Vagina (tissue), 2 donors: ENCODE data around the gene FUS. TPM values are rescaled to one million over a fixed set of nuclear protein-coding genes. Genes with fewer than 3 reads are reported as not detected.

Source experiments
- DNase-seq, 2 donors: peaks; one replicate each; pipeline ENCODE4 v3.0.0-alpha.2; 2017; ENCODE audit errors: extremely low spot score in 2 of 2
- H3K27ac ChIP-seq: fragments of 200-600 bp; sonication (generic); one replicate; pipeline ENCODE4 v1.5.1; 2019
- H3K27me3 ChIP-seq: fragments of 200-600 bp; sonication (generic); one replicate; pipeline ENCODE4 v1.5.1; 2019
- H3K36me3 ChIP-seq, 2 donors: fragments of 200-600 bp; sonication (generic); one replicate each; pipeline ENCODE4 v1.5.1; 2017 to 2019
- H3K4me1 ChIP-seq: fragments of 200-600 bp; sonication (generic); one replicate; pipeline ENCODE4 v1.5.1; 2019
- H3K4me3 ChIP-seq, 2 donors: fragments of 200-600 bp; sonication (generic); 1 replicate in 1 of 2; 2 replicates in 1 of 2; pipeline ENCODE4 v1.5.1; 2016 to 2019
- H3K9me3 ChIP-seq: fragments of 200-600 bp; sonication (generic); one replicate; pipeline ENCODE4 v1.5.1; 2019
- CTCF ChIP-seq, 3 experiments: fragments of 450-650 bp in 2 of 3; fragments of 200-600 bp in 1 of 3; sonication (generic) in 1 of 3; IDR thresholded peaks; one replicate each; pipeline ENCODE4 v1.5.1; 2017 to 2019; ENCODE audit warnings: antibody characterized with exemption in 3 of 3, mild to moderate bottlenecking in 2 of 3, moderate library complexity in 2 of 3
- POLR2A ChIP-seq, 2 donors: fragments of 450-650 bp; IDR thresholded peaks; one replicate each; pipeline ENCODE4 v1.6.1; 2017; ENCODE audit warnings: antibody characterized with exemption in 2 of 2, mild to moderate bottlenecking in 2 of 2, moderate library complexity in 2 of 2
- POLR2AphosphoS5 ChIP-seq, 2 donors: sonication (generic); formaldehyde crosslinking; IDR thresholded peaks; one replicate each; pipeline ENCODE4 v1.9.0; 2017; ENCODE audit warnings: antibody characterized with exemption in 2 of 2, mild to moderate bottlenecking in 2 of 2, low read depth in 1 of 2; ENCODE audit not compliant: insufficient read depth in 1 of 2
- intact Hi-C: fragments of 100-400 bp; cut with DNase I; formaldehyde crosslinking; loops from one replicate; pipeline ENCODE4 v1.15.1; 2023
- total RNA-seq: library from RNA; depleted of rRNA; stranded (reverse); fragments of >200 nt; gene quantifications from one replicate; pipeline ENCODE4 v1.2.3, GENCODE V29; 2016

The FUS gene
- total RNA-seq, 1 donor from 2014 or later, result 74.2 TPM

- peak overlapping the region; percentile 57 to 59 for H3K4me3 ChIP-seq
- H3K9me3 ChIP-seq, result no peaks in the 10 kb centered on the region
- peaks cover 30% of the 10 kb centered on the region for H3K4me1 ChIP-seq
- H3K27ac ChIP-seq, result peak overlapping the region; percentile 50
- peaks cover 0 to 3% of the 10 kb centered on the region in 2 donors for H3K36me3 ChIP-seq
- intact Hi-C loops, result no loop called here
- no peak for DNase-seq
- no peak for TF ChIP-seq POLR2A (IDR thresholded peaks at IDR 0.05)
- no peak for TF ChIP-seq CTCF (IDR thresholded peaks at IDR 0.05)
- no peak for TF ChIP-seq POLR2AphosphoS5 (IDR thresholded peaks at IDR 0.05; ENCODE audit: insufficient read depth in 1 of 2, low read depth in 1 of 2)
- no peaks in the 10 kb centered on the region for H3K27me3 ChIP-seq
These were observed 21.1 kb downstream of the FUS start for GRCh38 chr16:31200821-31201568.

- intact Hi-C loops, result no loop called here
- Histone ChIP-seq H3K9me3 (no peaks in the 10 kb centered on the region), H3K4me3 (peak overlapping the region; percentile 57 to 59), H3K36me3 (no peaks in the 10 kb centered on the region), H3K4me1 (peaks cover 30% of the 10 kb centered on the region), H3K27me3 (no peaks in the 10 kb centered on the region), H3K27ac (peak overlapping the region; percentile 50)
- no peak for DNase-seq
- TF ChIP-seq POLR2A (IDR thresholded peaks at IDR 0.05) (no peak), POLR2AphosphoS5 (IDR thresholded peaks at IDR 0.05; ENCODE audit: insufficient read depth in 1 of 2, low read depth in 1 of 2) (no peak), CTCF (IDR thresholded peaks at IDR 0.05) (no peak)
These were observed 21.9 kb downstream of the FUS start for GRCh38 chr16:31201582-31202413.

- intact Hi-C loops, result no loop called here
- H3K4me1 ChIP-seq, result peaks cover 30% of the 10 kb centered on the region
These were observed 22.8 kb downstream of the FUS start, which contains the start of gene PYCARD for GRCh38 chr16:31202414-31203375. Gene PYCARD (minus strand): TSS chr16:31202760. CDS start chr16:31202690, 70 bp downstream.

More at GRCh38 chr16:31202414-31203375, 22.8 kb downstream of the FUS start, which contains the start of gene PYCARD:
- Histone ChIP-seq H3K27me3 (no peaks in the 10 kb centered on the region), H3K27ac (peak within 1 kb of the TSS; percentile 50), H3K4me3 (peak within 1 kb of the TSS; percentile 57 to 59), H3K9me3 (no peaks in the 10 kb centered on the region), H3K36me3 (no peaks in the 10 kb centered on the region)
- no peak for TF ChIP-seq CTCF (IDR thresholded peaks at IDR 0.05)
- peak in 1 of 2 donors; percentile 56 for TF ChIP-seq POLR2AphosphoS5 (IDR thresholded peaks at IDR 0.05; ENCODE audit: insufficient read depth in 1 of 2, low read depth in 1 of 2)
- no peak for DNase-seq
